ENCODE measurements around the gene KDM5C. TPM values are rescaled to one million over a fixed set of nuclear protein-coding genes. Genes with fewer than 3 reads are reported as not detected.

The KDM5C gene
- total RNA-seq, 2 donors from 2014 or later = 65.1 to 171 TPM

DNA sequence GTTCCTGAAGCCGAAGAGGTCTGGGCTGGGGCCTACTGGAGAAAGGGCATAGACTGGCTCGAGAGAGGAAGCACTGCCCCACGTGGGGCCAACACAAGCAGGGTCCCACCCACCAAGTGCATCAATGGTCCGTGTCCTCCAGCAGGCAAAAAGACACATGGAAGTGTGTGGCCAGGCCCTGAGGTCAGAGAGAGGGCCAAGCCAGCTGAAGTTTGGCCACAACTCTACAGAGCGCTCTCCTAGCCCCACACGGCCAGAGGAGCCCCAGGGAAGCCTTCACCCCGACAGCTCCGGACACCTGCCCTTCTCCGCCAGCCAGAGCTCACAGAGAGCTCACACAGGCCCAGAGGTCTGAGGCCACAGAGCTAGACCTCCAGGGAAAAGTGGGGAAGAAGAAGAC is 8.5 kb upstream of the KDM5C start:
- WGBS, 2 donors = 81% methylated on average over 6 of the region's 9 CpGs; no CpG with 5 or more reads in 1 of the 2 donors
- no peak overlapping the region for H3K27ac ChIP-seq
- no peaks in the 10 kb centered on the region for H3K36me3 ChIP-seq (replicated peaks in 1 of 2; ENCODE audit: insufficient read depth in 1 of 2, low read depth in 2 of 2)
- H3K4me1 ChIP-seq = no peaks in the 10 kb centered on the region
- H3K9me3 ChIP-seq = no peaks in the 10 kb centered on the region
- H3K27me3 ChIP-seq = no peaks in the 10 kb centered on the region
- TF ChIP-seq, protein P1, sequence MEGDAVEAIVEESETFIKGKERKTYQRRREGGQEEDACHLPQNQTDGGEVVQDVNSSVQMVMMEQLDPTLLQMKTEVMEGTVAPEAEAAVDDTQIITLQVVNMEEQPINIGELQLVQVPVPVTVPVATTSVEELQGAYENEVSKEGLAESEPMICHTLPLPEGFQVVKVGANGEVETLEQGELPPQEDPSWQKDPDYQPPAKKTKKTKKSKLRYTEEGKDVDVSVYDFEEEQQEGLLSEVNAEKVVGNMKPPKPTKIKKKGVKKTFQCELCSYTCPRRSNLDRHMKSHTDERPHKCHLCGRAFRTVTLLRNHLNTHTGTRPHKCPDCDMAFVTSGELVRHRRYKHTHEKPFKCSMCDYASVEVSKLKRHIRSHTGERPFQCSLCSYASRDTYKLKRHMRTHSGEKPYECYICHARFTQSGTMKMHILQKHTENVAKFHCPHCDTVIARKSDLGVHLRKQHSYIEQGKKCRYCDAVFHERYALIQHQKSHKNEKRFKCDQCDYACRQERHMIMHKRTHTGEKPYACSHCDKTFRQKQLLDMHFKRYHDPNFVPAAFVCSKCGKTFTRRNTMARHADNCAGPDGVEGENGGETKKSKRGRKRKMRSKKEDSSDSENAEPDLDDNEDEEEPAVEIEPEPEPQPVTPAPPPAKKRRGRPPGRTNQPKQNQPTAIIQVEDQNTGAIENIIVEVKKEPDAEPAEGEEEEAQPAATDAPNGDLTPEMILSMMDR (IDR thresholded peaks at IDR 0.05) = no peak
- no peak for TF ChIP-seq POLR2A (IDR thresholded peaks at IDR 0.05)
- H3K4me3 ChIP-seq = no peak overlapping the region
- no peak for ATAC-seq
- intact Hi-C loops (cut with DNase I) = no loop called here
- no peak for DNase-seq

DNA sequence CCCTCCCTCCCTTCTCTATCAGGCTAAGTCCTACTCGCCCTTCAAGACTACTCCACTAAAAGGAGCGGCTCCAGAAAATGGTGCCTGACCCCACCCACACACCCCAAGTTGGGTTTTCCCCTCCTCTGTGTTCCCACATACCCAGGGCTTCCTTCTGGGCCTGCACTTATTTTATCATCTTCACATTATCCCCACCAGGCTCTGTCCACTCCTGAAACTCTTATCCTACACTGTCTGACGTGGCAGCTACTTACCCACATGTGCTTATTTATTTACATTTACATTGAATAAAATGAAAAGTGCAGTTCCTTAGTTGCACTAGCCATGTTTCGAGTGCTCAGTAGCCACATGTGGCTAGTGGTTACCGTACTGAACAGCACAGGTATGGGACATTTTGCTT is 5.1 kb upstream of the KDM5C start:
- ATAC-seq (no peak), DNase-seq (no peak)
- H3K4me3 ChIP-seq = no peak overlapping the region
- WGBS, 2 donors = 82 to 88% methylated on average over 5 of the region's 5 CpGs
- TF ChIP-seq, protein P1 (IDR thresholded peaks at IDR 0.05) = no peak
- no peak for TF ChIP-seq POLR2A (IDR thresholded peaks at IDR 0.05)
- H3K4me1 ChIP-seq = no peaks in the 10 kb centered on the region
- H3K27ac ChIP-seq = no peak overlapping the region
- no peaks in the 10 kb centered on the region for H3K9me3 ChIP-seq
- intact Hi-C loops (cut with DNase I) = no loop called here
- no peaks in the 10 kb centered on the region for H3K36me3 ChIP-seq (replicated peaks in 1 of 2; ENCODE audit: insufficient read depth in 1 of 2, low read depth in 2 of 2)
- H3K27me3 ChIP-seq = no peaks in the 10 kb centered on the region

- WGBS, 2 donors = 77 to 81% methylated on average over 7 of the region's 7 CpGs
- intact Hi-C loops (cut with DNase I) = no loop called here
- no peak for TF ChIP-seq POLR2A (IDR thresholded peaks at IDR 0.05)
- TF ChIP-seq, protein P1 (IDR thresholded peaks at IDR 0.05) = no peak
These were observed 2.3 kb upstream of the KDM5C start for GRCh38 chrX:53227224-53227765.

GRCh38 chrX:53223955-53224859 is 800 bp downstream of the KDM5C start:
- intact Hi-C loops (cut with DNase I) = no loop called here
- peak in 1 of 4 donors; percentile 13 for DNase-seq
- H3K9me3 ChIP-seq = no peaks in the 10 kb centered on the region

More at GRCh38 chrX:53227224-53227765, 2.3 kb upstream of the KDM5C start:
- no peak overlapping the region for H3K27ac ChIP-seq
- no peaks in the 10 kb centered on the region for H3K36me3 ChIP-seq (replicated peaks in 1 of 2; ENCODE audit: insufficient read depth in 1 of 2, low read depth in 2 of 2)
- no peaks in the 10 kb centered on the region for H3K9me3 ChIP-seq
- H3K4me1 ChIP-seq = peaks cover 16% of the 10 kb centered on the region
- ATAC-seq = no peak
- DNase-seq = no peak
- H3K4me3 ChIP-seq = no peak overlapping the region
- H3K27me3 ChIP-seq = no peaks in the 10 kb centered on the region

More at GRCh38 chrX:53223955-53224859, 800 bp downstream of the KDM5C start:
- Histone ChIP-seq H3K4me1 (peaks cover 26% of the 10 kb centered on the region), H3K36me3 (replicated peaks in 1 of 2; ENCODE audit: insufficient read depth in 1 of 2, low read depth in 2 of 2) (peaks cover 0 to 2% of the 10 kb centered on the region in 2 donors), H3K27me3 (no peaks in the 10 kb centered on the region), H3K27ac (peak overlapping the region; percentile 81 to 89 (median 86)), H3K4me3 (peak overlapping the region; percentile 54 to 68)
- ATAC-seq = no peak
- TF ChIP-seq POLR2A (IDR thresholded peaks at IDR 0.05) = peak in 1 of 3 donors; percentile 12
- TF ChIP-seq, protein P1 (IDR thresholded peaks at IDR 0.05) = no peak
- WGBS, 2 donors = 0 to 1% methylated on average over 5 to 19 of the region's 40 CpGs

Data from body of pancreas (tissue), 4 donors.